Measurements from ENCODE around the gene LAMA2. TPM values are rescaled to one million over a fixed set of nuclear protein-coding genes. Genes with fewer than 3 reads are reported as not detected.
A peak's percentile ranks its signal among the peaks of the same experiment; 100 is the strongest.

LAMA2 gene
- total RNA-seq, 1 donor from 2014 or later: 1.4 TPM

DNA sequence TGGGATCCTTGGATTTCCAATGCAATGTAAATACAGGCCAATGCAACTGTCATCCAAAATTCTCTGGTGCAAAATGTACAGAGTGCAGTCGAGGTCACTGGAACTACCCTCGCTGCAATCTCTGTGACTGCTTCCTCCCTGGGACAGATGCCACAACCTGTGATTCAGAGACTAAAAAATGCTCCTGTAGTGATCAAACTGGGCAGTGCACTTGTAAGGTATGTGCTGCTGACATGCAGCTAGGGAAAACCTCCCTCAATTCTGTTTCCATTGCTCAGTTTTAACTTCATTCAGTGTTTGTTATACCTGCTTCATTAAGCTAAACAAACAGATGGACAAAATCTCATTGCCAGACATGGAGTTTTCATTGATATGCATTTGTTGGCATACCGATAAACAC lies 429.9 kb downstream of the LAMA2 start:
- TF ChIP-seq CTCF (IDR thresholded peaks at IDR 0.05; ENCODE audit: insufficient read depth, low read length, poor library complexity, severe bottlenecking): no peak
- no peak overlapping the region for H3K4me3 ChIP-seq (ENCODE audit: low read depth, low read length)
- DNase-seq (ENCODE audit: low read depth): no peak
- H3K27me3 ChIP-seq (ENCODE audit: control insufficient read depth, insufficient read depth, low read length): no peaks in the 10 kb centered on the region
- H3K36me3 ChIP-seq (ENCODE audit: control insufficient read depth, insufficient read depth, low read length): no peaks in the 10 kb centered on the region

DNA sequence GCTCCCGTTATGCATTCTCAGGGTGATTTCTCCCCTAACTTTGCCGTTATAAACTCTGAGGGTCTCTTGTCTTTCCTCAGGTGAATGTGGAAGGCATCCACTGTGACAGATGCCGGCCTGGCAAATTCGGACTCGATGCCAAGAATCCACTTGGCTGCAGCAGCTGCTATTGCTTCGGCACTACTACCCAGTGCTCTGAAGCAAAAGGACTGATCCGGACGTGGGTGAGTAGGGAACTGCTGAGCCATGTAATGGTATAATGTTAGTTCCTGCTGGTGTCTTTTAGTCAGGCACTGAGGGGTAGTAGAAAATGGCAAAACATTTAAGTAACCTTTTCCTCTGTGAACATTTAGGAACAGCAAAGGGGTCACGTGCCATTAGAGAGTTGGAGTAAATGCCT lies 431.6 kb downstream of the LAMA2 start:
- no peak for DNase-seq (ENCODE audit: low read depth)
- Histone ChIP-seq H3K4me3 (ENCODE audit: low read depth, low read length) (no peak overlapping the region), H3K27me3 (ENCODE audit: control insufficient read depth, insufficient read depth, low read length) (no peaks in the 10 kb centered on the region), H3K36me3 (ENCODE audit: control insufficient read depth, insufficient read depth, low read length) (no peaks in the 10 kb centered on the region)
- TF ChIP-seq CTCF (IDR thresholded peaks at IDR 0.05; ENCODE audit: insufficient read depth, low read length, poor library complexity, severe bottlenecking): no peak

- no peaks in the 10 kb centered on the region for H3K36me3 ChIP-seq (ENCODE audit: control insufficient read depth, insufficient read depth, low read length)
- no peaks in the 10 kb centered on the region for H3K27me3 ChIP-seq (ENCODE audit: control insufficient read depth, insufficient read depth, low read length)
- peak; percentile 59 for DNase-seq (ENCODE audit: low read depth)
- TF ChIP-seq CTCF (IDR thresholded peaks at IDR 0.05; ENCODE audit: insufficient read depth, low read length, poor library complexity, severe bottlenecking): no peak
- H3K4me3 ChIP-seq (ENCODE audit: low read depth, low read length): no peak overlapping the region
These were observed 435.2 kb downstream of the LAMA2 start for GRCh38 chr6:129317931-129318820.

GRCh38 chr6:129320892-129321291 lies 438.0 kb downstream of the LAMA2 start:
- no peak overlapping the region for H3K4me3 ChIP-seq (ENCODE audit: low read depth, low read length)
- DNase-seq (ENCODE audit: low read depth): no peak
- no peaks in the 10 kb centered on the region for H3K27me3 ChIP-seq (ENCODE audit: control insufficient read depth, insufficient read depth, low read length)
- H3K36me3 ChIP-seq (ENCODE audit: control insufficient read depth, insufficient read depth, low read length): no peaks in the 10 kb centered on the region
- no peak for TF ChIP-seq CTCF (IDR thresholded peaks at IDR 0.05; ENCODE audit: insufficient read depth, low read length, poor library complexity, severe bottlenecking)

GRCh38 chr6:129321303-129321702 lies 438.4 kb downstream of the LAMA2 start:
- Histone ChIP-seq H3K27me3 (ENCODE audit: control insufficient read depth, insufficient read depth, low read length) (no peaks in the 10 kb centered on the region), H3K36me3 (ENCODE audit: control insufficient read depth, insufficient read depth, low read length) (no peaks in the 10 kb centered on the region), H3K4me3 (ENCODE audit: low read depth, low read length) (no peak overlapping the region)
- TF ChIP-seq CTCF (IDR thresholded peaks at IDR 0.05; ENCODE audit: insufficient read depth, low read length, poor library complexity, severe bottlenecking): no peak
- no peak for DNase-seq (ENCODE audit: low read depth)

- no peak for DNase-seq (ENCODE audit: low read depth)
These were observed 441.4 kb downstream of the LAMA2 start for GRCh38 chr6:129324345-129324744.

More at GRCh38 chr6:129324345-129324744, 441.4 kb downstream of the LAMA2 start:
- TF ChIP-seq CTCF (IDR thresholded peaks at IDR 0.05; ENCODE audit: insufficient read depth, low read length, poor library complexity, severe bottlenecking): no peak
- Histone ChIP-seq H3K36me3 (ENCODE audit: control insufficient read depth, insufficient read depth, low read length) (no peaks in the 10 kb centered on the region), H3K27me3 (ENCODE audit: control insufficient read depth, insufficient read depth, low read length) (no peaks in the 10 kb centered on the region), H3K4me3 (ENCODE audit: low read depth, low read length) (no peak overlapping the region)

Measured in kidney epithelial cell (primary cell).